Activated CD4-positive, alpha-beta T cell treated with anti-CD3 and anti-CD28 coated beads, Interleukin-2, amount 50 U/mL, for 48 hours (primary cell): ENCODE data around the gene OSTC.
A peak's percentile ranks its signal among the peaks of the same experiment; 100 is the strongest.

Source experiments
- DNase-seq, 2 experiments: peaks; one replicate each; pipeline ENCODE4 v3.0.0-alpha.2; 2020

OSTC gene

GRCh38 chr4:108650212-108651013 is at the start of gene OSTC:
TSS of gene OSTC (plus strand) at chr4:108650599. CDS start at chr4:108650656, 57 bp downstream.
- peak; percentile 93 to 95 for DNase-seq

- no peak for DNase-seq
Measured at GRCh38 chr4:108601106-108601505, 49.3 kb upstream of the OSTC start.

GRCh38 chr4:108601532-108601931 is 48.9 kb upstream of the OSTC start:
- no peak for DNase-seq

GRCh38 chr4:108602163-108602562 is 48.2 kb upstream of the OSTC start:
- DNase-seq: no peak

GRCh38 chr4:108607079-108607815 is 43.2 kb upstream of the OSTC start:
- DNase-seq: no peak

- DNase-seq: no peak
Measured at GRCh38 chr4:108611365-108611764, 39.0 kb upstream of the OSTC start.

GRCh38 chr4:108612365-108612764 is 38.0 kb upstream of the OSTC start:
- no peak for DNase-seq

GRCh38 chr4:108619372-108620100 is 30.9 kb upstream of the OSTC start:
- peak; percentile 33 to 53 for DNase-seq

GRCh38 chr4:108620101-108620932 is 30.1 kb upstream of the OSTC start, which contains the start of gene RPL34:
TSS of gene RPL34 (plus strand) at chr4:108620576. CDS start at chr4:108621960, 1,384 bp downstream.
- DNase-seq: peak; percentile 95 to 97

- DNase-seq: no peak
Measured at GRCh38 chr4:108620933-108621905, 29.2 kb upstream of the OSTC start.

- peak in 1 of 2 experiments; percentile 39 for DNase-seq
Measured at GRCh38 chr4:108622022-108622421, 28.4 kb upstream of the OSTC start.

- no peak for DNase-seq
Measured at GRCh38 chr4:108622828-108623227, 27.6 kb upstream of the OSTC start.

- DNase-seq: no peak
Measured at GRCh38 chr4:108624263-108625056, 25.9 kb upstream of the OSTC start.

GRCh38 chr4:108626056-108626455 is 24.3 kb upstream of the OSTC start:
- DNase-seq: no peak

- DNase-seq: no peak
Measured at GRCh38 chr4:108628411-108628810, 22.0 kb upstream of the OSTC start.

- no peak for DNase-seq
Measured at GRCh38 chr4:108635070-108635655, 15.2 kb upstream of the OSTC start.

- DNase-seq: no peak
Measured at GRCh38 chr4:108636246-108636645, 14.2 kb upstream of the OSTC start.

GRCh38 chr4:108637856-108638255 is 12.5 kb upstream of the OSTC start:
- DNase-seq: no peak

- no peak for DNase-seq
Measured at GRCh38 chr4:108644237-108644636, 6.2 kb upstream of the OSTC start.

- DNase-seq: no peak
Measured at GRCh38 chr4:108646706-108647105, 3.7 kb upstream of the OSTC start.
